Glomerular visceral epithelial cell (primary cell): ENCODE data around the gene ANKRD29.

Experiments
- DNase-seq: peaks from one replicate; pipeline ENCODE4 v3.0.0-alpha.2; 2016; ENCODE audit errors: extremely low spot score

ANKRD29 gene

GRCh38 chr18:23662309-23663263 is at the start of gene ANKRD29:
Gene ANKRD29 (minus strand): TSS chr18:23662911. CDS start chr18:23662730, 181 bp downstream.
- DNase-seq: peak; percentile 49

GRCh38 chr18:23712445-23712844 is 49.7 kb upstream of the ANKRD29 start:
- peak; percentile 52 for DNase-seq

- no peak for DNase-seq
Measured at GRCh38 chr18:23711426-23711825, 48.7 kb upstream of the ANKRD29 start.

- DNase-seq: no peak
Measured at GRCh38 chr18:23710946-23711345, 48.2 kb upstream of the ANKRD29 start.

- peak; percentile 83 for DNase-seq
Measured at GRCh38 chr18:23710068-23710527, 47.4 kb upstream of the ANKRD29 start.

- DNase-seq: no peak
Measured at GRCh38 chr18:23706971-23707640, 44.4 kb upstream of the ANKRD29 start.

GRCh38 chr18:23704806-23705205 is 42.1 kb upstream of the ANKRD29 start:
- no peak for DNase-seq

GRCh38 chr18:23703987-23704384 is 41.3 kb upstream of the ANKRD29 start:
- DNase-seq: no peak

- peak; percentile 65 for DNase-seq
Measured at GRCh38 chr18:23703057-23703986, 40.6 kb upstream of the ANKRD29 start.

- no peak for DNase-seq
Measured at GRCh38 chr18:23702606-23703005, 39.9 kb upstream of the ANKRD29 start.

- no peak for DNase-seq
Measured at GRCh38 chr18:23701544-23702064, 38.9 kb upstream of the ANKRD29 start.

- no peak for DNase-seq
Measured at GRCh38 chr18:23701017-23701416, 38.3 kb upstream of the ANKRD29 start.

GRCh38 chr18:23694637-23695430 is 32.1 kb upstream of the ANKRD29 start:
- DNase-seq: no peak

GRCh38 chr18:23693846-23694245 is 31.1 kb upstream of the ANKRD29 start:
- no peak for DNase-seq

GRCh38 chr18:23690505-23691068 is 27.9 kb upstream of the ANKRD29 start:
- peak; percentile 27 for DNase-seq

- no peak for DNase-seq
Measured at GRCh38 chr18:23689616-23690504, 27.1 kb upstream of the ANKRD29 start.

- peak; percentile 82 for DNase-seq
Measured at GRCh38 chr18:23689031-23689615, 26.4 kb upstream of the ANKRD29 start, which contains the start of gene LAMA3. Gene LAMA3 (plus strand): TSS chr18:23689453. CDS start chr18:23689684, 231 bp downstream.

- DNase-seq: no peak
Measured at GRCh38 chr18:23688528-23688927, 25.8 kb upstream of the ANKRD29 start.
